HL-60 (cell line): ENCODE results near the gene ATP13A5.
A peak's percentile ranks its signal among the peaks of the same experiment; 100 is the strongest.

Experiments used
- GABPA ChIP-seq: IDR thresholded peaks from 2 replicates; pipeline ENCODE4 v1.6.1; 2012; ENCODE audit warnings: low read depth
- POLR2AphosphoS5 ChIP-seq: IDR thresholded peaks from 2 replicates; pipeline ENCODE4 v1.6.1; 2012; ENCODE audit warnings: low read depth
- SPI1 ChIP-seq: IDR thresholded peaks from 2 replicates; pipeline ENCODE4 v1.6.1; 2012; ENCODE audit warnings: low read depth, mild to moderate bottlenecking, borderline replicate concordance
- TF ChIP-seq, protein P1 (sequence below): IDR thresholded peaks from one replicate; pipeline ENCODE4 v1.5.1; 2011; ENCODE audit warnings: low read length, control low read depth, inconsistent platforms; ENCODE audit not compliant: insufficient read depth
- TF ChIP-seq, protein P2 (sequence below): IDR thresholded peaks from 2 replicates; pipeline ENCODE4 v1.6.1; 2012; ENCODE audit warnings: low read depth; ENCODE audit not compliant: insufficient replicate concordance

DNA sequence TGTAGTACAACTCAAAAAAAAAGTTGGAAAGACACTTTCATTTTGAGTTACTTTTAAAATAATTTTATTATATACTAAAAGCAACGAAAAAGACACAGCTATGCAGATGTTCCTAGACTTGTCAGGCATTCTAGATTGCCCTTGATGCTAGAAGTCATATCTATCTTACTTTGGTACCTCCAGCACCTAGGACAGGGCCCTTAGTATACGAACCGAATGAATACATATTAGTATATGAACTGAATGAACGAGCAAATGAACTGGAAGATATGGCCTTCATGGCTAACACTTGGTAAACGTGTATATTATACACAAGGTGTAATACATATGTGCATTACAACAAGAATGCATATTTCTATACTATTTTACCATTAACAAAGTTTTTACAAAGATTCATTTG is 24.1 kb downstream of the ATP13A5 start:
- TF ChIP-seq, protein P1, sequence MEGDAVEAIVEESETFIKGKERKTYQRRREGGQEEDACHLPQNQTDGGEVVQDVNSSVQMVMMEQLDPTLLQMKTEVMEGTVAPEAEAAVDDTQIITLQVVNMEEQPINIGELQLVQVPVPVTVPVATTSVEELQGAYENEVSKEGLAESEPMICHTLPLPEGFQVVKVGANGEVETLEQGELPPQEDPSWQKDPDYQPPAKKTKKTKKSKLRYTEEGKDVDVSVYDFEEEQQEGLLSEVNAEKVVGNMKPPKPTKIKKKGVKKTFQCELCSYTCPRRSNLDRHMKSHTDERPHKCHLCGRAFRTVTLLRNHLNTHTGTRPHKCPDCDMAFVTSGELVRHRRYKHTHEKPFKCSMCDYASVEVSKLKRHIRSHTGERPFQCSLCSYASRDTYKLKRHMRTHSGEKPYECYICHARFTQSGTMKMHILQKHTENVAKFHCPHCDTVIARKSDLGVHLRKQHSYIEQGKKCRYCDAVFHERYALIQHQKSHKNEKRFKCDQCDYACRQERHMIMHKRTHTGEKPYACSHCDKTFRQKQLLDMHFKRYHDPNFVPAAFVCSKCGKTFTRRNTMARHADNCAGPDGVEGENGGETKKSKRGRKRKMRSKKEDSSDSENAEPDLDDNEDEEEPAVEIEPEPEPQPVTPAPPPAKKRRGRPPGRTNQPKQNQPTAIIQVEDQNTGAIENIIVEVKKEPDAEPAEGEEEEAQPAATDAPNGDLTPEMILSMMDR: no peak
- TF ChIP-seq POLR2AphosphoS5: no peak
- TF ChIP-seq GABPA: no peak
- TF ChIP-seq, protein P2, sequence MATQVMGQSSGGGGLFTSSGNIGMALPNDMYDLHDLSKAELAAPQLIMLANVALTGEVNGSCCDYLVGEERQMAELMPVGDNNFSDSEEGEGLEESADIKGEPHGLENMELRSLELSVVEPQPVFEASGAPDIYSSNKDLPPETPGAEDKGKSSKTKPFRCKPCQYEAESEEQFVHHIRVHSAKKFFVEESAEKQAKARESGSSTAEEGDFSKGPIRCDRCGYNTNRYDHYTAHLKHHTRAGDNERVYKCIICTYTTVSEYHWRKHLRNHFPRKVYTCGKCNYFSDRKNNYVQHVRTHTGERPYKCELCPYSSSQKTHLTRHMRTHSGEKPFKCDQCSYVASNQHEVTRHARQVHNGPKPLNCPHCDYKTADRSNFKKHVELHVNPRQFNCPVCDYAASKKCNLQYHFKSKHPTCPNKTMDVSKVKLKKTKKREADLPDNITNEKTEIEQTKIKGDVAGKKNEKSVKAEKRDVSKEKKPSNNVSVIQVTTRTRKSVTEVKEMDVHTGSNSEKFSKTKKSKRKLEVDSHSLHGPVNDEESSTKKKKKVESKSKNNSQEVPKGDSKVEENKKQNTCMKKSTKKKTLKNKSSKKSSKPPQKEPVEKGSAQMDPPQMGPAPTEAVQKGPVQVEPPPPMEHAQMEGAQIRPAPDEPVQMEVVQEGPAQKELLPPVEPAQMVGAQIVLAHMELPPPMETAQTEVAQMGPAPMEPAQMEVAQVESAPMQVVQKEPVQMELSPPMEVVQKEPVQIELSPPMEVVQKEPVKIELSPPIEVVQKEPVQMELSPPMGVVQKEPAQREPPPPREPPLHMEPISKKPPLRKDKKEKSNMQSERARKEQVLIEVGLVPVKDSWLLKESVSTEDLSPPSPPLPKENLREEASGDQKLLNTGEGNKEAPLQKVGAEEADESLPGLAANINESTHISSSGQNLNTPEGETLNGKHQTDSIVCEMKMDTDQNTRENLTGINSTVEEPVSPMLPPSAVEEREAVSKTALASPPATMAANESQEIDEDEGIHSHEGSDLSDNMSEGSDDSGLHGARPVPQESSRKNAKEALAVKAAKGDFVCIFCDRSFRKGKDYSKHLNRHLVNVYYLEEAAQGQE: peak; percentile 54
- no peak for TF ChIP-seq SPI1
